GM23338 (cell line): Measurements from ENCODE around the gene ZNF587B. TPM values are rescaled to one million over a fixed set of nuclear protein-coding genes. Genes with fewer than 3 reads are reported as not detected.

Experiments used
- ATAC-seq: fragments of 200-7000 bp; cut with Tn5 transposase; 3 replicates; pipeline ENCODE4 v1.9.1; 2020
- DNase-seq: peaks from one replicate; pipeline ENCODE4 v3.0.0-alpha.2; 2015; ENCODE audit warnings: low spot score
- H2AFZ ChIP-seq: fragments of 200-600 bp; sonication (generic); 2 replicates; pipeline ENCODE4 v1.8.0; 2016; ENCODE audit warnings: antibody characterized with exemption, mild to moderate bottlenecking, moderate library complexity
- H3F3A ChIP-seq: fragments of 200-600 bp; sonication (generic); replicated peaks from 2 replicates; pipeline ENCODE4 v1.8.0; 2017; ENCODE audit warnings: antibody characterized with exemption, mixed run types, low read depth
- H3K27ac ChIP-seq: fragments of 200-600 bp; sonication (generic); 2 replicates; pipeline ENCODE4 v1.6.1; 2016; ENCODE audit warnings: low read depth
- H3K27me3 ChIP-seq: fragments of 200-600 bp; sonication (generic); 2 replicates; pipeline ENCODE4 v1.8.0; 2016; ENCODE audit warnings: mild to moderate bottlenecking, mixed run types, moderate library complexity; ENCODE audit not compliant: insufficient read depth
- H3K36me3 ChIP-seq: fragments of 200-600 bp; sonication (generic); 2 replicates; pipeline ENCODE4 v1.8.0; 2016; ENCODE audit warnings: mild to moderate bottlenecking; ENCODE audit not compliant: insufficient read depth
- H3K4me1 ChIP-seq: fragments of 200-600 bp; sonication (generic); 2 replicates; pipeline ENCODE4 v1.8.0; 2016; ENCODE audit warnings: mild to moderate bottlenecking, moderate library complexity; ENCODE audit not compliant: insufficient read depth
- H3K4me2 ChIP-seq: fragments of 200-600 bp; sonication (generic); 2 replicates; pipeline ENCODE4 v1.7.1; 2017; ENCODE audit warnings: mixed run types
- H3K4me3 ChIP-seq: fragments of 200-600 bp; sonication (generic); 2 replicates; pipeline ENCODE4 v1.6.1; 2016; ENCODE audit warnings: mixed run types
- H3K79me2 ChIP-seq: fragments of 200-600 bp; sonication (generic); replicated peaks from 2 replicates; pipeline ENCODE4 v1.8.0; 2017; ENCODE audit warnings: mild to moderate bottlenecking; ENCODE audit not compliant: insufficient read depth
- H3K9me2 ChIP-seq: fragments of 200-600 bp; sonication (generic); 2 replicates; pipeline ENCODE4 v1.8.0; 2017; ENCODE audit not compliant: insufficient read depth
- H4K20me1 ChIP-seq: fragments of 200-600 bp; sonication (generic); replicated peaks from 2 replicates; pipeline ENCODE4 v1.8.0; 2017; ENCODE audit warnings: mild to moderate bottlenecking; ENCODE audit not compliant: insufficient read depth
- H3K27ac Mint-ChIP-seq: 2 replicates; pipeline ENCODE4 v1.8.0; 2020; ENCODE audit warnings: inconsistent platforms, mild to moderate bottlenecking, moderate library complexity, mixed read lengths
- H3K27me3 Mint-ChIP-seq: 3 replicates; pipeline ENCODE4 v1.8.0; 2022; ENCODE audit warnings: low read depth, mild to moderate bottlenecking, moderate library complexity, mixed read lengths, inconsistent platforms; ENCODE audit not compliant: insufficient read depth, poor library complexity
- H3K36me3 Mint-ChIP-seq: 3 replicates; pipeline ENCODE4 v1.8.0; 2021; ENCODE audit warnings: low read depth, mild to moderate bottlenecking, inconsistent platforms, moderate library complexity, mixed read lengths
- H3K4me1 Mint-ChIP-seq: 3 replicates; pipeline ENCODE4 v1.8.0; 2020; ENCODE audit warnings: mild to moderate bottlenecking, inconsistent platforms, mixed read lengths
- H3K4me3 Mint-ChIP-seq: 3 replicates; pipeline ENCODE4 v1.8.0; 2021; ENCODE audit warnings: moderate library complexity, mild to moderate bottlenecking, inconsistent platforms, mixed read lengths
- H3K9me3 Mint-ChIP-seq: 3 replicates; pipeline ENCODE4 v1.8.0; 2020; ENCODE audit warnings: moderate library complexity, mild to moderate bottlenecking, inconsistent platforms, mixed read lengths
- CREB1 ChIP-seq: fragments of 250-450 bp; sonication (Bioruptor Pico); IDR thresholded peaks from 2 replicates; pipeline ENCODE4 v1.5.0; 2020; ENCODE audit warnings: low read depth, mild to moderate bottlenecking, moderate library complexity
- EZH2 ChIP-seq: fragments of 200-600 bp; sonication (generic); IDR thresholded peaks from one replicate; pipeline ENCODE4 v1.8.0; 2017; ENCODE audit warnings: antibody characterized with exemption, mild to moderate bottlenecking, low read depth; ENCODE audit not compliant: unreplicated experiment
- EZH2phosphoT487 ChIP-seq: fragments of 200-600 bp; sonication (generic); IDR thresholded peaks from one replicate; pipeline ENCODE4 v1.8.1; 2018; ENCODE audit warnings: antibody characterized with exemption; ENCODE audit not compliant: unreplicated experiment
- JUNB ChIP-seq: IDR thresholded peaks from one replicate; pipeline ENCODE4 v1.6.1; 2016; ENCODE audit warnings: antibody characterized with exemption; ENCODE audit not compliant: unreplicated experiment
- NANOG ChIP-seq: IDR thresholded peaks from 2 replicates; pipeline ENCODE4 v1.6.1; 2016; ENCODE audit warnings: antibody characterized with exemption, borderline replicate concordance
- POLR2AphosphoS5 ChIP-seq: IDR thresholded peaks from 2 replicates; pipeline ENCODE4 v1.6.1; 2016; ENCODE audit warnings: antibody characterized with exemption, low read depth
- STAT1 ChIP-seq: IDR thresholded peaks from one replicate; pipeline ENCODE4 v1.6.1; 2016; ENCODE audit warnings: antibody characterized with exemption; ENCODE audit not compliant: unreplicated experiment
- ZNF114 ChIP-seq: fragments of 250-450 bp; sonication (Bioruptor Pico); IDR thresholded peaks from 2 replicates; pipeline ENCODE4 v1.5.0; 2020; ENCODE audit warnings: mild to moderate bottlenecking, moderate library complexity
- polyA plus RNA-seq: library from polyadenylated mRNA; unstranded; fragments of >200 nt; fragmentation: Nextera tagmentation; extraction: Ambion mirVana; gene quantifications from 2 replicates; pipeline ENCODE4 v1.2.1, GENCODE V29; 2016
- total RNA-seq: library from RNA; depleted of rRNA; stranded (reverse); fragments of >200 nt; shearing (Covaris generic); gene quantifications from 2 replicates; pipeline ENCODE4 v1.2.3, GENCODE V29; 2014
- TF ChIP-seq, protein P1 (sequence below): IDR thresholded peaks from 2 replicates; pipeline ENCODE4 v1.6.1; 2016; ENCODE audit warnings: antibody characterized with exemption
- TF ChIP-seq, protein P2 (sequence below): fragments of 250-450 bp; sonication (Bioruptor Pico); IDR thresholded peaks from 2 replicates; pipeline ENCODE4 v1.5.0; 2020; ENCODE audit warnings: mild to moderate bottlenecking, moderate library complexity
- TF ChIP-seq, protein P3 (sequence below), 2 experiments: fragments of 200-600 bp in 1 of 2; sonication (generic) in 1 of 2; conservative IDR thresholded peaks; 2 replicates each; pipeline versions ENCODE4 v1.5.1 to v1.6.1; 2016 to 2017; ENCODE audit warnings: antibody characterized with exemption in 2 of 2, low read depth in 2 of 2, mild to moderate bottlenecking in 2 of 2, moderate library complexity in 1 of 2
- TF ChIP-seq, protein P4 (sequence below): IDR thresholded peaks from one replicate; pipeline ENCODE4 v1.6.1; 2018; ENCODE audit warnings: antibody characterized with exemption; ENCODE audit not compliant: unreplicated experiment

Gene ZNF587B
- total and polyA plus RNA-seq, 2 experiments from 2014 or later, result 16.6 to 62.0 TPM

DNA sequence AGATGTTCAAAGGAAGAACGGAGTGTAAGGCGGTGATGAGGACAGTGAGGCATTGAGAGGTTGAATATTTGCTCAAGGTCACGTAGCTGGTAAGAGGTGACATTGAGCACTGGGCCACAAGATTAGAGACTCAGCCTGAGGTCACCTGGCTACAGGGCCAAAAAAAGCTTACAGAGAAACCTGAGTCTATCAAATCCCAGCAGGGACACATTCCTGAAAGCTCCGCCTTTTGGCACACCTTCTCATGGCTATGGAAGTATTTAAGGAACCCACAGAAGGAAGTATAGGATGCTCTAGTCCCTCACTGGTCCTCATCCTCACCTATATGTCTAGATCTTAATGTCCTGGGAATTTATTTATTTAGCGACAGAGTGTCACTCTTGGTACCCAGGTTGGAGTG lies 43.2 kb upstream of the ZNF587B start:
- peak; percentile 70 for ATAC-seq
- H3K4me3 Mint-ChIP-seq, result no peak overlapping the region; the same call in 2 of the 3 replicates
- no peaks in the 10 kb centered on the region for H3K36me3 ChIP-seq

More for the DNA sequence above, 43.2 kb upstream of the ZNF587B start:
- TF ChIP-seq CREB1 (CRISPR knock-in tag) (no peak), EZH2 (no peak), POLR2AphosphoS5 (no peak), NANOG (no peak), JUNB (no peak), ZNF114 (CRISPR knock-in tag) (no peak), STAT1 (no peak), EZH2phosphoT487 (no peak)
- TF ChIP-seq, protein P1, sequence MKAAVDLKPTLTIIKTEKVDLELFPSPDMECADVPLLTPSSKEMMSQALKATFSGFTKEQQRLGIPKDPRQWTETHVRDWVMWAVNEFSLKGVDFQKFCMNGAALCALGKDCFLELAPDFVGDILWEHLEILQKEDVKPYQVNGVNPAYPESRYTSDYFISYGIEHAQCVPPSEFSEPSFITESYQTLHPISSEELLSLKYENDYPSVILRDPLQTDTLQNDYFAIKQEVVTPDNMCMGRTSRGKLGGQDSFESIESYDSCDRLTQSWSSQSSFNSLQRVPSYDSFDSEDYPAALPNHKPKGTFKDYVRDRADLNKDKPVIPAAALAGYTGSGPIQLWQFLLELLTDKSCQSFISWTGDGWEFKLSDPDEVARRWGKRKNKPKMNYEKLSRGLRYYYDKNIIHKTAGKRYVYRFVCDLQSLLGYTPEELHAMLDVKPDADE, result no peak
- TF ChIP-seq, protein P2, sequence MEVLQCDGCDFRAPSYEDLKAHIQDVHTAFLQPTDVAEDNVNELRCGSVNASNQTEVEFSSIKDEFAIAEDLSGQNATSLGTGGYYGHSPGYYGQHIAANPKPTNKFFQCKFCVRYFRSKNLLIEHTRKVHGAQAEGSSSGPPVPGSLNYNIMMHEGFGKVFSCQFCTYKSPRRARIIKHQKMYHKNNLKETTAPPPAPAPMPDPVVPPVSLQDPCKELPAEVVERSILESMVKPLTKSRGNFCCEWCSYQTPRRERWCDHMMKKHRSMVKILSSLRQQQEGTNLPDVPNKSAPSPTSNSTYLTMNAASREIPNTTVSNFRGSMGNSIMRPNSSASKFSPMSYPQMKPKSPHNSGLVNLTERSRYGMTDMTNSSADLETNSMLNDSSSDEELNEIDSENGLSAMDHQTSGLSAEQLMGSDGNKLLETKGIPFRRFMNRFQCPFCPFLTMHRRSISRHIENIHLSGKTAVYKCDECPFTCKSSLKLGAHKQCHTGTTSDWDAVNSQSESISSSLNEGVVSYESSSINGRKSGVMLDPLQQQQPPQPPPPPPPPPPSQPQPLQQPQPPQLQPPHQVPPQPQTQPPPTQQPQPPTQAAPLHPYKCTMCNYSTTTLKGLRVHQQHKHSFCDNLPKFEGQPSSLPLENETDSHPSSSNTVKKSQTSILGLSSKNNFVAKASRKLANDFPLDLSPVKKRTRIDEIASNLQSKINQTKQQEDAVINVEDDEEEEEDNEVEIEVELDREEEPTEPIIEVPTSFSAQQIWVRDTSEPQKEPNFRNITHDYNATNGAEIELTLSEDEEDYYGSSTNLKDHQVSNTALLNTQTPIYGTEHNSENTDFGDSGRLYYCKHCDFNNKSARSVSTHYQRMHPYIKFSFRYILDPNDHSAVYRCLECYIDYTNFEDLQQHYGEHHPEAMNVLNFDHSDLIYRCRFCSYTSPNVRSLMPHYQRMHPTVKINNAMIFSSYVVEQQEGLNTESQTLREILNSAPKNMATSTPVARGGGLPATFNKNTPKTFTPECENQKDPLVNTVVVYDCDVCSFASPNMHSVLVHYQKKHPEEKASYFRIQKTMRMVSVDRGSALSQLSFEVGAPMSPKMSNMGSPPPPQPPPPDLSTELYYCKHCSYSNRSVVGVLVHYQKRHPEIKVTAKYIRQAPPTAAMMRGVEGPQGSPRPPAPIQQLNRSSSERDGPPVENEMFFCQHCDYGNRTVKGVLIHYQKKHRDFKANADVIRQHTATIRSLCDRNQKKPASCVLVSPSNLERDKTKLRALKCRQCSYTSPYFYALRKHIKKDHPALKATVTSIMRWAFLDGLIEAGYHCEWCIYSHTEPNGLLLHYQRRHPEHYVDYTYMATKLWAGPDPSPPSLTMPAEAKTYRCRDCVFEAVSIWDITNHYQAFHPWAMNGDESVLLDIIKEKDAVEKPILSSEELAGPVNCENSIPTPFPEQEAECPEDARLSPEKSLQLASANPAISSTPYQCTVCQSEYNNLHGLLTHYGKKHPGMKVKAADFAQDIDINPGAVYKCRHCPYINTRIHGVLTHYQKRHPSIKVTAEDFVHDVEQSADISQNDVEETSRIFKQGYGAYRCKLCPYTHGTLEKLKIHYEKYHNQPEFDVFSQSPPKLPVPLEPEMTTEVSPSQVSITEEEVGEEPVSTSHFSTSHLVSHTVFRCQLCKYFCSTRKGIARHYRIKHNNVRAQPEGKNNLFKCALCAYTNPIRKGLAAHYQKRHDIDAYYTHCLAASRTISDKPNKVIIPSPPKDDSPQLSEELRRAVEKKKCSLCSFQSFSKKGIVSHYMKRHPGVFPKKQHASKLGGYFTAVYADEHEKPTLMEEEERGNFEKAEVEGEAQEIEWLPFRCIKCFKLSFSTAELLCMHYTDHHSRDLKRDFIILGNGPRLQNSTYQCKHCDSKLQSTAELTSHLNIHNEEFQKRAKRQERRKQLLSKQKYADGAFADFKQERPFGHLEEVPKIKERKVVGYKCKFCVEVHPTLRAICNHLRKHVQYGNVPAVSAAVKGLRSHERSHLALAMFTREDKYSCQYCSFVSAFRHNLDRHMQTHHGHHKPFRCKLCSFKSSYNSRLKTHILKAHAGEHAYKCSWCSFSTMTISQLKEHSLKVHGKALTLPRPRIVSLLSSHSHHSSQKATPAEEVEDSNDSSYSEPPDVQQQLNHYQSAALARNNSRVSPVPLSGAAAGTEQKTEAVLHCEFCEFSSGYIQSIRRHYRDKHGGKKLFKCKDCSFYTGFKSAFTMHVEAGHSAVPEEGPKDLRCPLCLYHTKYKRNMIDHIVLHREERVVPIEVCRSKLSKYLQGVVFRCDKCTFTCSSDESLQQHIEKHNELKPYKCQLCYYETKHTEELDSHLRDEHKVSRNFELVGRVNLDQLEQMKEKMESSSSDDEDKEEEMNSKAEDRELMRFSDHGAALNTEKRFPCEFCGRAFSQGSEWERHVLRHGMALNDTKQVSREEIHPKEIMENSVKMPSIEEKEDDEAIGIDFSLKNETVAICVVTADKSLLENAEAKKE (CRISPR knock-in tag), result no peak
- TF ChIP-seq, protein P3, sequence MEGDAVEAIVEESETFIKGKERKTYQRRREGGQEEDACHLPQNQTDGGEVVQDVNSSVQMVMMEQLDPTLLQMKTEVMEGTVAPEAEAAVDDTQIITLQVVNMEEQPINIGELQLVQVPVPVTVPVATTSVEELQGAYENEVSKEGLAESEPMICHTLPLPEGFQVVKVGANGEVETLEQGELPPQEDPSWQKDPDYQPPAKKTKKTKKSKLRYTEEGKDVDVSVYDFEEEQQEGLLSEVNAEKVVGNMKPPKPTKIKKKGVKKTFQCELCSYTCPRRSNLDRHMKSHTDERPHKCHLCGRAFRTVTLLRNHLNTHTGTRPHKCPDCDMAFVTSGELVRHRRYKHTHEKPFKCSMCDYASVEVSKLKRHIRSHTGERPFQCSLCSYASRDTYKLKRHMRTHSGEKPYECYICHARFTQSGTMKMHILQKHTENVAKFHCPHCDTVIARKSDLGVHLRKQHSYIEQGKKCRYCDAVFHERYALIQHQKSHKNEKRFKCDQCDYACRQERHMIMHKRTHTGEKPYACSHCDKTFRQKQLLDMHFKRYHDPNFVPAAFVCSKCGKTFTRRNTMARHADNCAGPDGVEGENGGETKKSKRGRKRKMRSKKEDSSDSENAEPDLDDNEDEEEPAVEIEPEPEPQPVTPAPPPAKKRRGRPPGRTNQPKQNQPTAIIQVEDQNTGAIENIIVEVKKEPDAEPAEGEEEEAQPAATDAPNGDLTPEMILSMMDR (conservative IDR thresholded peaks at IDR 0.05; ENCODE audit: low read depth in 2 of 2), result no peak
- TF ChIP-seq, protein P4, sequence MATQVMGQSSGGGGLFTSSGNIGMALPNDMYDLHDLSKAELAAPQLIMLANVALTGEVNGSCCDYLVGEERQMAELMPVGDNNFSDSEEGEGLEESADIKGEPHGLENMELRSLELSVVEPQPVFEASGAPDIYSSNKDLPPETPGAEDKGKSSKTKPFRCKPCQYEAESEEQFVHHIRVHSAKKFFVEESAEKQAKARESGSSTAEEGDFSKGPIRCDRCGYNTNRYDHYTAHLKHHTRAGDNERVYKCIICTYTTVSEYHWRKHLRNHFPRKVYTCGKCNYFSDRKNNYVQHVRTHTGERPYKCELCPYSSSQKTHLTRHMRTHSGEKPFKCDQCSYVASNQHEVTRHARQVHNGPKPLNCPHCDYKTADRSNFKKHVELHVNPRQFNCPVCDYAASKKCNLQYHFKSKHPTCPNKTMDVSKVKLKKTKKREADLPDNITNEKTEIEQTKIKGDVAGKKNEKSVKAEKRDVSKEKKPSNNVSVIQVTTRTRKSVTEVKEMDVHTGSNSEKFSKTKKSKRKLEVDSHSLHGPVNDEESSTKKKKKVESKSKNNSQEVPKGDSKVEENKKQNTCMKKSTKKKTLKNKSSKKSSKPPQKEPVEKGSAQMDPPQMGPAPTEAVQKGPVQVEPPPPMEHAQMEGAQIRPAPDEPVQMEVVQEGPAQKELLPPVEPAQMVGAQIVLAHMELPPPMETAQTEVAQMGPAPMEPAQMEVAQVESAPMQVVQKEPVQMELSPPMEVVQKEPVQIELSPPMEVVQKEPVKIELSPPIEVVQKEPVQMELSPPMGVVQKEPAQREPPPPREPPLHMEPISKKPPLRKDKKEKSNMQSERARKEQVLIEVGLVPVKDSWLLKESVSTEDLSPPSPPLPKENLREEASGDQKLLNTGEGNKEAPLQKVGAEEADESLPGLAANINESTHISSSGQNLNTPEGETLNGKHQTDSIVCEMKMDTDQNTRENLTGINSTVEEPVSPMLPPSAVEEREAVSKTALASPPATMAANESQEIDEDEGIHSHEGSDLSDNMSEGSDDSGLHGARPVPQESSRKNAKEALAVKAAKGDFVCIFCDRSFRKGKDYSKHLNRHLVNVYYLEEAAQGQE, result no peak
- H3F3A ChIP-seq, result 0 out of 2 replicates have a peak, but pooled peaks cover 5% of the 10 kb centered on the region
- peak; percentile 48 for DNase-seq
- Mint-ChIP-seq H3K27ac (no peak overlapping the region), H3K4me1 (peaks cover 11% of the 10 kb centered on the region), H3K27me3 (peaks cover 9% of the 10 kb centered on the region), H3K9me3 (no peaks in the 10 kb centered on the region), H3K36me3 (peaks cover 22% of the 10 kb centered on the region)
- no peak overlapping the region for H2AFZ ChIP-seq
- H3K9me2 ChIP-seq, result no peaks in the 10 kb centered on the region
- H3K27ac ChIP-seq, result peak overlapping the region; percentile 78; the same call in 1 of the 2 replicates
- H3K27me3 ChIP-seq, result no peaks in the 10 kb centered on the region
- H3K79me2 ChIP-seq, result peaks cover 5% of the 10 kb centered on the region
- H3K4me2 ChIP-seq, result no peak overlapping the region
- H4K20me1 ChIP-seq, result no peaks in the 10 kb centered on the region; the same call in 1 of the 2 replicates
- no peak overlapping the region for H3K4me3 ChIP-seq
- H3K4me1 ChIP-seq, result no peaks in the 10 kb centered on the region
